Measurements from ENCODE around the gene FSHR.

GRCh38 chr2:48929571-48930301 is 224.6 kb downstream of the FSHR start:
- TF ChIP-seq CTCF (IDR thresholded peaks at IDR 0.05; ENCODE audit: insufficient read depth, low read depth, low read length) (no peak), EZH2 (IDR thresholded peaks at IDR 0.05; ENCODE audit: insufficient read depth, low read length) (no peak)
